ENCODE measurements around the gene MACROD2. TPM values are rescaled to one million over a fixed set of nuclear protein-coding genes. Genes with fewer than 3 reads are reported as not detected.

Gene MACROD2
- total and polyA plus RNA-seq, 2 experiments from 2014 or later, result 2.8 to 4.3 TPM

- H3K4me1 ChIP-seq (ENCODE audit: insufficient read depth), result peaks cover 14% of the 10 kb centered on the region
- no peaks in the 10 kb centered on the region for H3K36me3 ChIP-seq (ENCODE audit: insufficient read depth)
- no peak overlapping the region for H3K4me3 ChIP-seq
- no peak overlapping the region for H3K4me3 Mint-ChIP-seq
- no peaks in the 10 kb centered on the region for H3K36me3 Mint-ChIP-seq (ENCODE audit: low read depth)
- no peaks in the 10 kb centered on the region for H3F3A ChIP-seq (replicated peaks; ENCODE audit: low read depth)
- DNase-seq (ENCODE audit: low spot score), result no peak
- 0 out of 2 replicates have a peak overlapping the region, but pooled peaks have one; percentile 13 for H3K4me2 ChIP-seq
- H2AFZ ChIP-seq, result no peak overlapping the region
- H3K4me1 Mint-ChIP-seq, result peaks cover 22% of the 10 kb centered on the region
- H3K9me2 ChIP-seq (ENCODE audit: insufficient read depth), result peaks cover 5% of the 10 kb centered on the region
- no peaks in the 10 kb centered on the region for H3K9me3 Mint-ChIP-seq
- H3K79me2 ChIP-seq (replicated peaks; ENCODE audit: insufficient read depth), result no peaks in the 10 kb centered on the region
- no peaks in the 10 kb centered on the region for H4K20me1 ChIP-seq (replicated peaks; ENCODE audit: insufficient read depth)
- no peak overlapping the region for H3K27ac Mint-ChIP-seq
- no peaks in the 10 kb centered on the region for H3K27me3 Mint-ChIP-seq (ENCODE audit: insufficient read depth, low read depth, poor library complexity)
- H3K27me3 ChIP-seq (ENCODE audit: insufficient read depth), result no peaks in the 10 kb centered on the region
- TF ChIP-seq CTCF (conservative IDR thresholded peaks at IDR 0.05; ENCODE audit: low read depth in 2 of 2), result no peak
- ATAC-seq, result no peak
- no peak overlapping the region for H3K27ac ChIP-seq (ENCODE audit: low read depth)
These were observed 1584.4 kb downstream of the MACROD2 start for GRCh38 chr20:15579688-15580087.

- ATAC-seq (no peak), DNase-seq (ENCODE audit: low spot score) (no peak)
- Mint-ChIP-seq H3K4me1 (peaks cover 17% of the 10 kb centered on the region), H3K27me3 (ENCODE audit: insufficient read depth, low read depth, poor library complexity) (no peaks in the 10 kb centered on the region), H3K4me3 (no peak overlapping the region), H3K27ac (no peak overlapping the region), H3K9me3 (peaks cover 4% of the 10 kb centered on the region), H3K36me3 (ENCODE audit: low read depth) (peaks cover 3% of the 10 kb centered on the region; the same call in 2 of the 3 replicates)
- Histone ChIP-seq H3K36me3 (ENCODE audit: insufficient read depth) (0 out of 2 replicates have a peak, but pooled peaks cover 6% of the 10 kb centered on the region), H3K4me2 (no peak overlapping the region), H4K20me1 (replicated peaks; ENCODE audit: insufficient read depth) (no peaks in the 10 kb centered on the region), H2AFZ (no peak overlapping the region), H3K9me2 (ENCODE audit: insufficient read depth) (peaks cover 8% of the 10 kb centered on the region), H3K4me3 (no peak overlapping the region), H3K4me1 (ENCODE audit: insufficient read depth) (peaks cover 14% of the 10 kb centered on the region), H3K27ac (ENCODE audit: low read depth) (no peak overlapping the region), H3K79me2 (replicated peaks; ENCODE audit: insufficient read depth) (no peaks in the 10 kb centered on the region), H3F3A (replicated peaks; ENCODE audit: low read depth) (no peaks in the 10 kb centered on the region), H3K27me3 (ENCODE audit: insufficient read depth) (no peaks in the 10 kb centered on the region)
- TF ChIP-seq CREB1 (CRISPR knock-in tag; IDR thresholded peaks at IDR 0.05; ENCODE audit: low read depth) (no peak), EZH2 (IDR thresholded peaks at IDR 0.05; ENCODE audit: low read depth, unreplicated experiment) (no peak), ETS1 (IDR thresholded peaks at IDR 0.05) (no peak), STAT1 (IDR thresholded peaks at IDR 0.05; ENCODE audit: unreplicated experiment) (no peak), NANOG (IDR thresholded peaks at IDR 0.05; ENCODE audit: borderline replicate concordance) (no peak), REST (IDR thresholded peaks at IDR 0.05; ENCODE audit: unreplicated experiment) (no peak), ZNF462 (CRISPR knock-in tag; IDR thresholded peaks at IDR 0.05) (no peak), JUNB (IDR thresholded peaks at IDR 0.05; ENCODE audit: unreplicated experiment) (no peak)
These were observed 1586.9 kb downstream of the MACROD2 start for GRCh38 chr20:15582146-15582760.

Data from GM23338 (cell line).